ENCODE data around the gene GYS1.

DNA sequence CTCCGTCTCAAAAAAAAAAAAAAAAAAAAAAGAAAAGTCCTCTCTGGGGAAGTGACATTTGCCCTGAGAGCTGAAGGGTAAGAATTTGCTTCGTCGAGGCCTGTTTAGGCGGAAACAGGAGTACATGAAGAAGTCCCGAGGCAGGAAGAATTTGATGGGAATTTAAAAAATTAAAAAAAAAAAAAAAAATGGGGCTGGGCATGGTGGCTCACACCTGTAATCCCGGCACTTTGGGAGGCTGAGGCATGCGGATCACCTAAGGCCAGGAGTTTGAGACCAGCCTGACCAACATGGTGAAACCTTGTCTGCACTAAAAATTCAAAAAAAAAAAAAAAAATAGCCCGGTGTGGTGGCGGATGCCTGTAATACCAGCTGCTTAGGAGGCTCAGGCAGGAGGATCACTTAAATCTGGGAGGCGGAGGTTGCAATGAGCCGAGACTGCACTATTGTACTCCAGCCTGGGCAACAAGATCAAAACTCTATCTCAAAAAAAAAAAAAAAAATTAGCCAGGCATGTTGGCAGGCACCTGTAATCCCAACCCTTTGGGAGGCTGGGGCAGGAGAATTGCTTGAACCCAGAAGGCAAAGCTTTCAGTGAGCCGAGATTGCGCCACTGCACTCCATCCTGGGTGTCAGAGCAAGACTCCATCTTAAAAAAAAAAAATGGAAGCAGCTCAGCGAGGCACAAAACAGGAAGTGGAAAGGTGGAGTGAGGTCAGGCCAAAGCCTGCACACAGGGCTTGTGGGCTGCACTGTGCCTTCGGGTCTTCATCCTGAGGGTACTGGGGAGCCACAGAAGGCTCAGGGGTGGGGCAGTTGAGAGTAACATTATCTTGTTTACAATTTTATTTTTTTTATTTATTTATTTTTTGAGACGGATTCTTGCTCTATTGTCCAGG, 33.5 kb downstream of the GYS1 start:
- TF ChIP-seq POLR2A (IDR thresholded peaks at IDR 0.05) (no peak), EP300 (IDR thresholded peaks at IDR 0.05) (no peak), POLR2AphosphoS5 (IDR thresholded peaks at IDR 0.05) (no peak)
- TF ChIP-seq, protein P1, sequence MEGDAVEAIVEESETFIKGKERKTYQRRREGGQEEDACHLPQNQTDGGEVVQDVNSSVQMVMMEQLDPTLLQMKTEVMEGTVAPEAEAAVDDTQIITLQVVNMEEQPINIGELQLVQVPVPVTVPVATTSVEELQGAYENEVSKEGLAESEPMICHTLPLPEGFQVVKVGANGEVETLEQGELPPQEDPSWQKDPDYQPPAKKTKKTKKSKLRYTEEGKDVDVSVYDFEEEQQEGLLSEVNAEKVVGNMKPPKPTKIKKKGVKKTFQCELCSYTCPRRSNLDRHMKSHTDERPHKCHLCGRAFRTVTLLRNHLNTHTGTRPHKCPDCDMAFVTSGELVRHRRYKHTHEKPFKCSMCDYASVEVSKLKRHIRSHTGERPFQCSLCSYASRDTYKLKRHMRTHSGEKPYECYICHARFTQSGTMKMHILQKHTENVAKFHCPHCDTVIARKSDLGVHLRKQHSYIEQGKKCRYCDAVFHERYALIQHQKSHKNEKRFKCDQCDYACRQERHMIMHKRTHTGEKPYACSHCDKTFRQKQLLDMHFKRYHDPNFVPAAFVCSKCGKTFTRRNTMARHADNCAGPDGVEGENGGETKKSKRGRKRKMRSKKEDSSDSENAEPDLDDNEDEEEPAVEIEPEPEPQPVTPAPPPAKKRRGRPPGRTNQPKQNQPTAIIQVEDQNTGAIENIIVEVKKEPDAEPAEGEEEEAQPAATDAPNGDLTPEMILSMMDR (IDR thresholded peaks at IDR 0.05): no peak

Measured in suprapubic skin (tissue), 4 donors.